K562 (cell line): ENCODE measurements around the gene HCST. TPM values are rescaled to one million over a fixed set of nuclear protein-coding genes. Genes with fewer than 3 reads are reported as not detected.
"Not testable (repeated sequence)": the region's sequence is repeated elsewhere in the genome, so short reads cannot be mapped to it uniquely, and the experiment has no call there.

Experiments
- ARNT ChIP-seq, 2 experiments: fragments of 450-650 bp; IDR thresholded peaks; 2 replicates each; pipeline ENCODE4 v1.6.1; 2016; ENCODE audit warnings: mild to moderate bottlenecking in 1 of 2
- ATF7 ChIP-seq: fragments of 450-650 bp; IDR thresholded peaks from 2 replicates; pipeline ENCODE4 v1.7.1; 2014; ENCODE audit warnings: mild to moderate bottlenecking, moderate library complexity
- C11orf30 ChIP-seq: fragments of 450-650 bp; IDR thresholded peaks from 2 replicates; pipeline ENCODE4 v1.6.1; 2016; ENCODE audit warnings: low read depth, mild to moderate bottlenecking
- GABPA ChIP-seq: fragments of 200-800 bp; sonication (Bioruptor generic); conservative IDR thresholded peaks from 2 replicates; pipeline ENCODE4 v1.6.1; 2016; ENCODE audit warnings: low read depth, missing genetic modification characterization, missing compliant biosample characterization
- GABPB1 ChIP-seq: sonication (generic); formaldehyde crosslinking; IDR thresholded peaks from 2 replicates; pipeline ENCODE4 v1.8.0; 2022; ENCODE audit warnings: mild to moderate bottlenecking, missing genetic modification reagents
- LARP7 ChIP-seq: fragments of 450-650 bp; IDR thresholded peaks from 2 replicates; pipeline ENCODE4 v1.6.1; 2016
- MEIS2 ChIP-seq: fragments of 450-650 bp; IDR thresholded peaks from 2 replicates; pipeline ENCODE4 v1.6.1; 2014; ENCODE audit warnings: mild to moderate bottlenecking; ENCODE audit not compliant: partially characterized antibody
- NFE2 ChIP-seq: IDR thresholded peaks from 2 replicates; pipeline ENCODE4 v1.6.1; 2014; ENCODE audit warnings: antibody characterized with exemption, low read depth
- XRCC5 ChIP-seq: fragments of 200-400 bp; formaldehyde crosslinking; IDR thresholded peaks from 2 replicates; pipeline ENCODE4 v1.6.1; 2017; ENCODE audit warnings: low read depth, mild to moderate bottlenecking, low read length
- polyA plus RNA-seq, 8 experiments: library from polyadenylated mRNA; depleted of rRNA in 4 of 8; stranded (reverse) in 5 of 8; unstranded in 3 of 8; fragments of >200 nt; fragmentation: Nextera tagmentation in 2 of 8; fragmentation: Illumina TruSeq in 1 of 8; extraction: Ambion mirVana in 2 of 8; extraction: Trizol in 1 of 8; gene quantifications; 2 replicates each; pipeline versions ENCODE4 v1.2.1 to v1.2.3, GENCODE V29; 2011 to 2014; ENCODE audit warnings: inconsistent platforms in 1 of 8, missing spikeins in 1 of 8
- total RNA-seq, 7 experiments: library from RNA; depleted of rRNA in 6 of 7; stranded (reverse); fragments of >200 nt in 6 of 7; fragmentation: Illumina TruSeq in 2 of 7; extraction: Trizol in 2 of 7; gene quantifications; 2 replicates each; pipeline versions ENCODE4 v1.2.1 to v1.2.3, GENCODE V29; 2011 to 2021; ENCODE audit warnings: low replicate concordance in 1 of 7
- TF ChIP-seq, protein P1 (sequence below): fragments of 450-650 bp; IDR thresholded peaks from 2 replicates; pipeline ENCODE4 v1.6.1; 2016
- TF ChIP-seq, protein P2 (sequence below), 3 experiments: fragments of 200-800 bp in 1 of 3; fragments of 250-450 bp in 1 of 3; fragments of 450-650 bp in 1 of 3; sonication (Bioruptor Pico) in 1 of 3; sonication (Bioruptor generic) in 1 of 3; formaldehyde crosslinking in 1 of 3; IDR thresholded peaks; 2 replicates each; pipeline versions ENCODE4 v1.6.1 to v1.8.0; 2016 to 2022; ENCODE audit warnings: mild to moderate bottlenecking in 2 of 3, missing genetic modification characterization in 2 of 3, missing compliant biosample characterization in 1 of 3, moderate library complexity in 1 of 3
- TF ChIP-seq, protein P3 (sequence below), 2 experiments: fragments of 450-650 bp in 1 of 2; sonication (generic) in 1 of 2; formaldehyde crosslinking in 1 of 2; IDR thresholded peaks; 2 replicates each; pipeline versions ENCODE4 v1.7.1 to v1.9.0; 2016 to 2022; ENCODE audit warnings: inconsistent platforms in 1 of 2, mild to moderate bottlenecking in 1 of 2, missing genetic modification reagents in 1 of 2

Gene HCST
- total and polyA plus RNA-seq, 9 of the 15 experiments (the other 6 are each of a cell fraction or from before 2014, with no cell fraction given): 0.29 to 1.9 (median 0.95) TPM; not detected in 2

DNA sequence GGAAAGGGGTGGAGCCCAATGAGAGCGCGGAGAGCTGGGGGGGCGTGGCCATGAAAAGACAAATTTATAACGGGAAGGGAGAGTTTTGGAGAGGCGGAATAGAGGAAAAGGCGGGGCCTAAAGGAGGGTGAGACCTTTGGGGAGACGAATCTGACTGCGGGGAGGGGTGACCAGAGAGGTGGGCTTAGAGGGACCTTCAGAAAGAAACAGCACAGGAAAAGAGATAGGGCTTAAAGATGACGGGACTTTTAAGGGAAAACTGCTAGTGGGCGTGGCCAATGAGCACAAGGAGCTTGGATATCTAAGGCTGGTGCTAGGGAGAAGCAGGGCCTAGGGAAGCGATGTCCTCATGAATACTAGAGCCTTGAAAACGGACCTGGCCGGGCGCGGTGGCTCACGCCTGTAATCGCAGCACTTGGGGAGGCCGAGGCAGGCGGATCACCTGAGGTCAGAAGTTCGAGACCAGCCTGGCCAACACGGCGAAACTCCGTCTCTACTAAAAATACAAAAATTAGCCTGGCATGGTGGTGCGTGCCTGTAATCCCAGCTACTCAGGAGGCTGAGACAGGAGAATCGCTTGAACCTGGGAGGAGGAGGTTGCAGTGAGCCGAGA is 32.1 kb upstream of the HCST start (continued):
- TF ChIP-seq XRCC5 (0 out of 2 replicates have a peak, but pooled peaks have one; percentile 13), GABPA (tag) (peak; percentile 59), NFE2 (0 out of 2 replicates have a peak, but pooled peaks have one; percentile 14), ATF7 (peak; percentile 15; the same call in 1 of the 2 replicates), ARNT (IDR thresholded peaks at IDR 0.05) (0 out of 4 replicates have a peak, but pooled peaks of 1 of the 2 experiments have one; percentile 10), GABPB1 (CRISPR knock-in tag) (peak; percentile 11), MEIS2 (peak; percentile 56), LARP7 (0 out of 2 replicates have a peak, but pooled peaks have one; percentile 57), C11orf30 (peak; percentile 42; the same call in 1 of the 2 replicates)
- TF ChIP-seq, protein P1, sequence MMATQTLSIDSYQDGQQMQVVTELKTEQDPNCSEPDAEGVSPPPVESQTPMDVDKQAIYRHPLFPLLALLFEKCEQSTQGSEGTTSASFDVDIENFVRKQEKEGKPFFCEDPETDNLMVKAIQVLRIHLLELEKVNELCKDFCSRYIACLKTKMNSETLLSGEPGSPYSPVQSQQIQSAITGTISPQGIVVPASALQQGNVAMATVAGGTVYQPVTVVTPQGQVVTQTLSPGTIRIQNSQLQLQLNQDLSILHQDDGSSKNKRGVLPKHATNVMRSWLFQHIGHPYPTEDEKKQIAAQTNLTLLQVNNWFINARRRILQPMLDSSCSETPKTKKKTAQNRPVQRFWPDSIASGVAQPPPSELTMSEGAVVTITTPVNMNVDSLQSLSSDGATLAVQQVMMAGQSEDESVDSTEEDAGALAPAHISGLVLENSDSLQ: peak; percentile 76
- TF ChIP-seq, protein P2, sequence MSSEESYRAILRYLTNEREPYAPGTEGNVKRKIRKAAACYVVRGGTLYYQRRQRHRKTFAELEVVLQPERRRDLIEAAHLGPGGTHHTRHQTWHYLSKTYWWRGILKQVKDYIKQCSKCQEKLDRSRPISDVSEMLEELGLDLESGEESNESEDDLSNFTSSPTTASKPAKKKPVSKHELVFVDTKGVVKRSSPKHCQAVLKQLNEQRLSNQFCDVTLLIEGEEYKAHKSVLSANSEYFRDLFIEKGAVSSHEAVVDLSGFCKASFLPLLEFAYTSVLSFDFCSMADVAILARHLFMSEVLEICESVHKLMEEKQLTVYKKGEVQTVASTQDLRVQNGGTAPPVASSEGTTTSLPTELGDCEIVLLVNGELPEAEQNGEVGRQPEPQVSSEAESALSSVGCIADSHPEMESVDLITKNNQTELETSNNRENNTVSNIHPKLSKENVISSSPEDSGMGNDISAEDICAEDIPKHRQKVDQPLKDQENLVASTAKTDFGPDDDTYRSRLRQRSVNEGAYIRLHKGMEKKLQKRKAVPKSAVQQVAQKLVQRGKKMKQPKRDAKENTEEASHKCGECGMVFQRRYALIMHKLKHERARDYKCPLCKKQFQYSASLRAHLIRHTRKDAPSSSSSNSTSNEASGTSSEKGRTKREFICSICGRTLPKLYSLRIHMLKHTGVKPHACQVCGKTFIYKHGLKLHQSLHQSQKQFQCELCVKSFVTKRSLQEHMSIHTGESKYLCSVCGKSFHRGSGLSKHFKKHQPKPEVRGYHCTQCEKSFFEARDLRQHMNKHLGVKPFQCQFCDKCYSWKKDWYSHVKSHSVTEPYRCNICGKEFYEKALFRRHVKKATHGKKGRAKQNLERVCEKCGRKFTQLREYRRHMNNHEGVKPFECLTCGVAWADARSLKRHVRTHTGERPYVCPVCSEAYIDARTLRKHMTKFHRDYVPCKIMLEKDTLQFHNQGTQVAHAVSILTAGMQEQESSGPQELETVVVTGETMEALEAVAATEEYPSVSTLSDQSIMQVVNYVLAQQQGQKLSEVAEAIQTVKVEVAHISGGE (CRISPR knock-in tag; IDR thresholded peaks at IDR 0.05): peak in 1 of 3 experiments; percentile 69; a peak in 1 of 6 replicates
- TF ChIP-seq, protein P3, sequence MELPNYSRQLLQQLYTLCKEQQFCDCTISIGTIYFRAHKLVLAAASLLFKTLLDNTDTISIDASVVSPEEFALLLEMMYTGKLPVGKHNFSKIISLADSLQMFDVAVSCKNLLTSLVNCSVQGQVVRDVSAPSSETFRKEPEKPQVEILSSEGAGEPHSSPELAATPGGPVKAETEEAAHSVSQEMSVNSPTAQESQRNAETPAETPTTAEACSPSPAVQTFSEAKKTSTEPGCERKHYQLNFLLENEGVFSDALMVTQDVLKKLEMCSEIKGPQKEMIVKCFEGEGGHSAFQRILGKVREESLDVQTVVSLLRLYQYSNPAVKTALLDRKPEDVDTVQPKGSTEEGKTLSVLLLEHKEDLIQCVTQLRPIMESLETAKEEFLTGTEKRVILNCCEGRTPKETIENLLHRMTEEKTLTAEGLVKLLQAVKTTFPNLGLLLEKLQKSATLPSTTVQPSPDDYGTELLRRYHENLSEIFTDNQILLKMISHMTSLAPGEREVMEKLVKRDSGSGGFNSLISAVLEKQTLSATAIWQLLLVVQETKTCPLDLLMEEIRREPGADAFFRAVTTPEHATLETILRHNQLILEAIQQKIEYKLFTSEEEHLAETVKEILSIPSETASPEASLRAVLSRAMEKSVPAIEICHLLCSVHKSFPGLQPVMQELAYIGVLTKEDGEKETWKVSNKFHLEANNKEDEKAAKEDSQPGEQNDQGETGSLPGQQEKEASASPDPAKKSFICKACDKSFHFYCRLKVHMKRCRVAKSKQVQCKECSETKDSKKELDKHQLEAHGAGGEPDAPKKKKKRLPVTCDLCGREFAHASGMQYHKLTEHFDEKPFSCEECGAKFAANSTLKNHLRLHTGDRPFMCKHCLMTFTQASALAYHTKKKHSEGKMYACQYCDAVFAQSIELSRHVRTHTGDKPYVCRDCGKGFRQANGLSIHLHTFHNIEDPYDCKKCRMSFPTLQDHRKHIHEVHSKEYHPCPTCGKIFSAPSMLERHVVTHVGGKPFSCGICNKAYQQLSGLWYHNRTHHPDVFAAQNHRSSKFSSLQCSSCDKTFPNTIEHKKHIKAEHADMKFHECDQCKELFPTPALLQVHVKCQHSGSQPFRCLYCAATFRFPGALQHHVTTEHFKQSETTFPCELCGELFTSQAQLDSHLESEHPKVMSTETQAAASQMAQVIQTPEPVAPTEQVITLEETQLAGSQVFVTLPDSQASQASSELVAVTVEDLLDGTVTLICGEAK (IDR thresholded peaks at IDR 0.05): peak; percentile 64
- TF ChIP-seq, protein P3 (CRISPR knock-in tag; IDR thresholded peaks at IDR 0.05): not testable (repeated sequence)
